Keratinocyte (primary cell): Measurements from ENCODE around the gene MGAT5B. TPM values are rescaled to one million over a fixed set of nuclear protein-coding genes. Genes with fewer than 3 reads are reported as not detected.

Experiments
- DNase-seq: peaks from one replicate; pipeline ENCODE4 v3.0.0-alpha.2; 2011; ENCODE audit warnings: low read depth, missing footprints, low spot score
- FAIRE-seq: peaks from 2 replicates; lab custom pipeline; 2011; peaks lifted over from hg19 to GRCh38; lab: Jason Lieb, UNC
- H2AFZ ChIP-seq: 2 replicates; pipeline ENCODE4 v1.6.0; 2012; ENCODE audit warnings: low read length, control low read depth, inconsistent platforms; ENCODE audit not compliant: control insufficient read depth
- H3K27ac ChIP-seq: 2 replicates; pipeline ENCODE4 v1.5.1; 2011; ENCODE audit warnings: low read length; ENCODE audit not compliant: control insufficient read depth, insufficient read depth
- H3K27me3 ChIP-seq: 3 replicates; pipeline ENCODE4 v1.6.0; 2011; ENCODE audit warnings: low read length; ENCODE audit not compliant: control insufficient read depth, insufficient read depth; ENCODE audit errors: extremely low read depth
- H3K36me3 ChIP-seq, 2 experiments: 2 replicates in 1 of 2; 3 replicates in 1 of 2; pipeline ENCODE4 v1.5.1; 2011; ENCODE audit warnings: low read length in 2 of 2, mild to moderate bottlenecking in 1 of 2; ENCODE audit not compliant: control insufficient read depth in 2 of 2, insufficient read depth in 2 of 2; ENCODE audit errors: extremely low read depth in 1 of 2
- H3K4me1 ChIP-seq: 3 replicates; pipeline ENCODE4 v1.5.1; 2011; ENCODE audit warnings: low read length; ENCODE audit not compliant: control insufficient read depth, insufficient read depth; ENCODE audit errors: extremely low read depth
- H3K4me2 ChIP-seq: 3 replicates; pipeline ENCODE4 v1.6.0; 2011; ENCODE audit warnings: low read depth, low read length; ENCODE audit not compliant: control insufficient read depth, insufficient read depth; ENCODE audit errors: extremely low read depth
- H3K4me3 ChIP-seq, 3 experiments: fragments of 200-600 bp in 1 of 3; sonication (generic) in 1 of 3; 2 replicates in 2 of 3; 3 replicates in 1 of 3; pipeline ENCODE4 v1.5.1; 2011 to 2016; ENCODE audit warnings: low read length in 3 of 3, mild to moderate bottlenecking in 3 of 3, control low read depth in 2 of 3, inconsistent platforms in 1 of 3, low read depth in 1 of 3, mixed read lengths in 1 of 3, mixed run types in 1 of 3, moderate library complexity in 1 of 3; ENCODE audit not compliant: control insufficient read depth in 2 of 3, insufficient read depth in 2 of 3; ENCODE audit errors: extremely low read depth in 1 of 3
- H3K79me2 ChIP-seq: 2 replicates; pipeline ENCODE4 v1.6.0; 2012; ENCODE audit warnings: low read length; ENCODE audit not compliant: control insufficient read depth, insufficient read depth
- H3K9ac ChIP-seq: 3 replicates; pipeline ENCODE4 v1.6.0; 2011; ENCODE audit warnings: low read length; ENCODE audit not compliant: control insufficient read depth, insufficient read depth; ENCODE audit errors: extremely low read depth
- H3K9me1 ChIP-seq: 3 replicates; pipeline ENCODE4 v1.6.0; 2011; ENCODE audit warnings: low read length; ENCODE audit not compliant: control insufficient read depth, insufficient read depth; ENCODE audit errors: extremely low read depth
- H3K9me3 ChIP-seq: 2 replicates; pipeline ENCODE4 v1.5.1; 2012; ENCODE audit warnings: low read depth, low read length; ENCODE audit not compliant: control insufficient read depth
- H4K20me1 ChIP-seq: 3 replicates; pipeline ENCODE4 v1.6.0; 2011; ENCODE audit warnings: low read length; ENCODE audit not compliant: control insufficient read depth, insufficient read depth; ENCODE audit errors: extremely low read depth
- EZH2 ChIP-seq: IDR thresholded peaks from one replicate; pipeline ENCODE4 v1.6.1; 2012; ENCODE audit warnings: inconsistent platforms, mild to moderate bottlenecking, low read length, moderate library complexity
- dilution Hi-C: fragments of 300-500 bp; cut with MboI; formaldehyde crosslinking; loops from one replicate; pipeline ENCODE4 v1.7.0; 2020; ENCODE audit warnings: low sequenced_read_pairs; ENCODE audit not compliant: extremely low pct_ligation_motif_present
- polyA plus RNA-seq, 5 experiments: library from polyadenylated mRNA; depleted of rRNA in 3 of 5; stranded (reverse) in 3 of 5; stranded (forward) in 1 of 5; unstranded in 1 of 5; fragments of >200 nt; gene quantifications; 1 replicate in 1 of 5; 2 replicates in 3 of 5; 3 replicates in 1 of 5; pipeline versions ENCODE4 v1.2.1 to v1.2.3, GENCODE V29; 2011 to 2012; ENCODE audit warnings: missing spikeins in 2 of 5, low read depth in 1 of 5, low replicate concordance in 1 of 5
- TF ChIP-seq, protein P1 (sequence below), 3 experiments: IDR thresholded peaks in 1 of 3; conservative IDR thresholded peaks in 1 of 3; optimal IDR thresholded peaks in 1 of 3; 2 replicates in 2 of 3; 3 replicates in 1 of 3; pipeline versions ENCODE3 to v1.5.1; 2011; ENCODE audit warnings: low read length in 3 of 3, mild to moderate bottlenecking in 3 of 3, moderate library complexity in 2 of 3, control low read depth in 1 of 3, inconsistent platforms in 1 of 3; ENCODE audit not compliant: insufficient read depth in 2 of 3; ENCODE audit errors: extremely low read depth in 1 of 3

Gene MGAT5B
- polyA plus RNA-seq, 1 donor (not counting 4 experiments of a cell fraction or from before 2014, with no cell fraction given) = 0.29 TPM

DNA sequence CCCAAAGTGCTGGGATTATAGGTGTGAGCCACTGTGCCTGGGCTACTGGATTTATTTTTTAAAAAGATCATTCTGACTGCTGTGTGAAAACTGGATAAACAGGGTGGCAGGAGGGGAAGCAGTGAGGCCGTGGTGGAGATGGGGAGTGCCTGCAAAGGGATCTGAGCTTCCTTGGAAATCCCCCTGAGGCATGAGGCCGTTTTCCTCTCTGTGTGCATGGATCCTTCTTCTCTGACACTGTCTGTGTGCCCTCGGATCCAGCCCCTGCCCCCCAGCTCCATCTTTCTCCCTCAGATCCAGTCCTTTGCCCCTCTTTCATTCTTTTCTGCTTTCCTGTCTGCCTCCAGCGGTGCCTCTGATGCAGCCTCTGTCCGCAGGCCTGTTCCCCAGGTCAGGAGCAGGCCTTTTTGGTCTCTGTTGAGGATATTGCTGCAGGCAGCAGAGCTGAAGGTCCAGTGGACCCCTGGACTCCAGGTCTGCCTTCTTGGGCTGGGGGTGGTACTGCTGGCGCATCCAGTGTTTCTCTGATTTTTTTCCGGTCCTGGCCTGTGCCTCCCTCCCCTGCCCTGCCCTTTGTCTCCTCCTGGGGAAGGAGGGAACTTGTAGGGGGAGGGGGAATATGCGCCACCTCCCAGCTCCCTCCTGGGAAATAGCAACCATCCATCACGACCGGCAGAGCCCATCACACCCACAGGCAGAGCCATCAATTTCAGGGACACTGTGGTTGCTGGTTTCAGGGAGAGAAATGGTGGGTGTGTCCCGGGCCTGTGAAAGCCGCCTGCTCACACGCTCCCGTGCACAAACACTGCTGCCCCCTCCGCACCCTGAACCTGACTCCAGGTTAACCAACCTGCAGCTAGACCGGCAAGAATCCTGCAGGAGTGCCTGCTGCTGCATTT is 17.0 kb downstream of the MGAT5B start:
- H3K4me2 ChIP-seq = no peak overlapping the region
- no peak overlapping the region for H3K9ac ChIP-seq
- no peaks in the 10 kb centered on the region for H4K20me1 ChIP-seq
- H2AFZ ChIP-seq = no peak overlapping the region
- DNase-seq (no peak), FAIRE-seq (no peak)
- dilution Hi-C loops = loop anchor here (25.0 kb wide), 1 partner anchor 102 kb away; no protein-coding TSS in a partner anchor
- H3K4me1 ChIP-seq = no peaks in the 10 kb centered on the region
- H3K9me3 ChIP-seq = no peaks in the 10 kb centered on the region
- H3K27ac ChIP-seq = no peak overlapping the region
- TF ChIP-seq EZH2 = no peak
- TF ChIP-seq, protein P1, sequence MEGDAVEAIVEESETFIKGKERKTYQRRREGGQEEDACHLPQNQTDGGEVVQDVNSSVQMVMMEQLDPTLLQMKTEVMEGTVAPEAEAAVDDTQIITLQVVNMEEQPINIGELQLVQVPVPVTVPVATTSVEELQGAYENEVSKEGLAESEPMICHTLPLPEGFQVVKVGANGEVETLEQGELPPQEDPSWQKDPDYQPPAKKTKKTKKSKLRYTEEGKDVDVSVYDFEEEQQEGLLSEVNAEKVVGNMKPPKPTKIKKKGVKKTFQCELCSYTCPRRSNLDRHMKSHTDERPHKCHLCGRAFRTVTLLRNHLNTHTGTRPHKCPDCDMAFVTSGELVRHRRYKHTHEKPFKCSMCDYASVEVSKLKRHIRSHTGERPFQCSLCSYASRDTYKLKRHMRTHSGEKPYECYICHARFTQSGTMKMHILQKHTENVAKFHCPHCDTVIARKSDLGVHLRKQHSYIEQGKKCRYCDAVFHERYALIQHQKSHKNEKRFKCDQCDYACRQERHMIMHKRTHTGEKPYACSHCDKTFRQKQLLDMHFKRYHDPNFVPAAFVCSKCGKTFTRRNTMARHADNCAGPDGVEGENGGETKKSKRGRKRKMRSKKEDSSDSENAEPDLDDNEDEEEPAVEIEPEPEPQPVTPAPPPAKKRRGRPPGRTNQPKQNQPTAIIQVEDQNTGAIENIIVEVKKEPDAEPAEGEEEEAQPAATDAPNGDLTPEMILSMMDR (optimal IDR thresholded peaks at IDR 0.05 in 1 of 3, IDR thresholded peaks at IDR 0.05 in 1 of 3, conservative IDR thresholded peaks at IDR 0.05 in 1 of 3; ENCODE audit: extremely low read depth in 1 of 3, insufficient read depth in 2 of 3, low read length in 3 of 3) = no peak
- H3K27me3 ChIP-seq = peaks cover 34% of the 10 kb centered on the region
- H3K79me2 ChIP-seq = no peaks in the 10 kb centered on the region
- no peaks in the 10 kb centered on the region for H3K36me3 ChIP-seq
- no peak overlapping the region for H3K4me3 ChIP-seq
- H3K9me1 ChIP-seq = no peaks in the 10 kb centered on the region

DNA sequence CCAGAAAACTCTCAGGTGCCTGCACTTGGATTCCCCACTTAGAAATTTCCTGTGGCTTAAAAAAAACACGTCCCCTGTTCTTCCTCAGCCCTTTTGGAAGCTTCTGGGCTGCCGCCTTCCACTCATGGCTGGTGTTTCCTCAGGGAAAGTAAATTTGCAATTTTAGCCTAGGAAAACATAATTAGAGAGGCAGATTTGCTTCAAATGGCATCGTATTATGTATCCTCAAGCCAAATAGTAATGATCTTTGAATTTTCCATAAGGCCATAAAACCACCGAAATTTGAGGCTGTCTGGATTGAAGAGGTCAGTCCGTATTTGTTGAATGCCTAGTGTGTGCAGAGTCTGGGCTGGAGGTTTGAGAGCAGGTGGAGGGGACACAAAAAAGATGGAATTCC is 17.7 kb downstream of the MGAT5B start:
- Histone ChIP-seq H3K36me3 (no peaks in the 10 kb centered on the region), H3K9me3 (no peaks in the 10 kb centered on the region), H3K9me1 (no peaks in the 10 kb centered on the region), H3K9ac (no peak overlapping the region), H3K79me2 (no peaks in the 10 kb centered on the region), H4K20me1 (no peaks in the 10 kb centered on the region), H3K4me2 (no peak overlapping the region), H3K4me3 (no peak overlapping the region), H3K27me3 (peaks cover 28% of the 10 kb centered on the region), H3K27ac (no peak overlapping the region), H3K4me1 (no peaks in the 10 kb centered on the region), H2AFZ (no peak overlapping the region)
- dilution Hi-C loops = loop anchor here (25.0 kb wide), 1 partner anchor 101 kb away; no protein-coding TSS in a partner anchor
- TF ChIP-seq, protein P1 (optimal IDR thresholded peaks at IDR 0.05 in 1 of 3, IDR thresholded peaks at IDR 0.05 in 1 of 3, conservative IDR thresholded peaks at IDR 0.05 in 1 of 3; ENCODE audit: extremely low read depth in 1 of 3, insufficient read depth in 2 of 3, low read length in 3 of 3) = no peak
- TF ChIP-seq EZH2 = no peak
- FAIRE-seq = no peak
- no peak for DNase-seq
